Skeletal muscle tissue (tissue), 4 donors: ENCODE measurements around the gene ARMC6. TPM values are rescaled to one million over a fixed set of nuclear protein-coding genes. Genes with fewer than 3 reads are reported as not detected.

Experiments used
- H3K27ac ChIP-seq: one replicate; pipeline ENCODE4 v1.7.0; 2013; ENCODE audit warnings: mild to moderate bottlenecking, low read depth, low read length, inconsistent platforms
- H3K27me3 ChIP-seq, 3 donors: one replicate each; pipeline ENCODE4 v1.7.0; 2013; ENCODE audit warnings: low read length in 3 of 3; ENCODE audit not compliant: control insufficient read depth in 3 of 3, insufficient read depth in 3 of 3
- H3K36me3 ChIP-seq, 3 donors: one replicate each; pipeline ENCODE4 v1.7.0; 2013; ENCODE audit warnings: low read length in 3 of 3; ENCODE audit not compliant: control insufficient read depth in 3 of 3, insufficient read depth in 3 of 3
- H3K4me1 ChIP-seq, 3 donors: one replicate each; pipeline ENCODE4 v1.7.0; 2013; ENCODE audit warnings: low read length in 3 of 3, mild to moderate bottlenecking in 3 of 3; ENCODE audit not compliant: control insufficient read depth in 3 of 3, insufficient read depth in 3 of 3
- H3K4me3 ChIP-seq, 3 donors: one replicate each; pipeline ENCODE4 v1.7.0; 2013; ENCODE audit warnings: low read length in 3 of 3
- H3K9ac ChIP-seq, 3 donors: one replicate each; pipeline ENCODE4 v1.7.0; 2013; ENCODE audit warnings: low read length in 3 of 3, mild to moderate bottlenecking in 3 of 3, moderate library complexity in 2 of 3, low read depth in 1 of 3
- H3K9me3 ChIP-seq, 3 donors: one replicate each; pipeline ENCODE4 v1.7.0; 2013; ENCODE audit warnings: low read length in 3 of 3; ENCODE audit not compliant: control insufficient read depth in 3 of 3
- total RNA-seq: library from RNA; depleted of rRNA; stranded (reverse); fragments of >200 nt; gene quantifications from one replicate; pipeline ENCODE4 v1.2.3, GENCODE V29; 2014
- donor health status: Osteomylitis.

ARMC6 gene
- total RNA-seq, 1 donor from 2014 or later: 27.1 TPM

DNA sequence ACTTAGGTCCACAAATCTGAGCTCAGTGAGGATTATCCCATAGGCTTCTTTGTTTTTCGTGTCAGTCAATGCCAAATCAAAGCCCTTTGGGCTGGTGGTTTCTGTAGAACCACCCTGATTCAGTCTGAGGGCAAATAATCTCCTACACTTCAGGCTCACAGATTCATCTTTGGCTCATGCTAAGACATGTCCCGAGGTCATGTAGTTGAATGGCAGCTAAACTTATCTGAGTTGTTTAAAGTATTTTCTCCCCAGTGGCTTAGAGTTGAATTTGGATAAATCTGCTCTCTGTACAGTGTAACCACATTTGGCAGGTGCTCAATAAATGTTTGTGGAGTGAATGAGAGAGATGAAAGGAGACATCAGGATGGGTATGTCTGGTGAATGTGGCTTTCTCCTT lies 17.3 kb downstream of the ARMC6 start:
- no peak overlapping the region for H3K9ac ChIP-seq
- no peak overlapping the region for H3K4me3 ChIP-seq
- H3K27me3 ChIP-seq: no peaks in the 10 kb centered on the region
- no peaks in the 10 kb centered on the region for H3K9me3 ChIP-seq
- no peak overlapping the region for H3K27ac ChIP-seq
- H3K36me3 ChIP-seq: peaks cover 39 to 51% (median 40%) of the 10 kb centered on the region in 3 donors
- H3K4me1 ChIP-seq: peaks cover 0 to 3% (median 0%) of the 10 kb centered on the region in 3 donors

DNA sequence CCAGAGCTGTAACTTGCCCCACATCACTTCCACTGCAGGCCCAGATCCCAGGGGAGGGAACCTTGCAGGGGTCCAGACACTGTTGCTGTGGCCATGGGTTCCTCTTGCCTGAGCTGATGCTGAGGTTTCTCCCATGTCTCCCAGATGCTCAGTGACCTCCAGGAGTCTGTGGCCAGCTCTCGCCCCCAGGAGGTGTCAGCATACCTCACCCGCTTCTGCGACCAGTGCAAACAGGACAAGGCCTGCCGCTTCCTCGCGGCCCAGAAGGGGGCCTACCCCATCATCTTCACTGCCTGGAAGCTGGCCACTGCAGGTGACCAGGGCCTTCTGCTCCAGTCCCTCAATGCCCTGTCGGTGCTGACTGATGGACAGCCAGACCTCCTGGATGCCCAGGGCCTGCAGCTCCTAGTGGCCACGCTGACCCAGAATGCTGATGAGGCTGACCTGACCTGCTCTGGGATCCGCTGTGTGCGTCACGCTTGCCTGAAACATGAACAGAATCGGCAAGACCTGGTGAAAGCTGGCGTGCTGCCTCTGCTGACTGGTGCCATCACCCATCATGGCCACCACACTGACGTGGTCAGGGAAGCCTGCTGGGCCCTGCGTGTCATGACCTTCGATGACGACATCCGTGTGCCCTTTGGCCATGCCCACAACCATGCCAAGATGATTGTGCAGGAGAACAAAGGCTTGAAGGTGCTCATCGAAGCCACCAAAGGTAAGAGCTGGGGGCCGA lies 18.2 kb downstream of the ARMC6 start:
- Histone ChIP-seq H3K4me3 (no peak overlapping the region), H3K4me1 (peaks cover 0 to 3% (median 0%) of the 10 kb centered on the region in 3 donors), H3K9me3 (no peaks in the 10 kb centered on the region), H3K36me3 (peaks cover 42 to 51% (median 43%) of the 10 kb centered on the region in 3 donors), H3K9ac (no peak overlapping the region), H3K27ac (no peak overlapping the region), H3K27me3 (no peaks in the 10 kb centered on the region)

DNA sequence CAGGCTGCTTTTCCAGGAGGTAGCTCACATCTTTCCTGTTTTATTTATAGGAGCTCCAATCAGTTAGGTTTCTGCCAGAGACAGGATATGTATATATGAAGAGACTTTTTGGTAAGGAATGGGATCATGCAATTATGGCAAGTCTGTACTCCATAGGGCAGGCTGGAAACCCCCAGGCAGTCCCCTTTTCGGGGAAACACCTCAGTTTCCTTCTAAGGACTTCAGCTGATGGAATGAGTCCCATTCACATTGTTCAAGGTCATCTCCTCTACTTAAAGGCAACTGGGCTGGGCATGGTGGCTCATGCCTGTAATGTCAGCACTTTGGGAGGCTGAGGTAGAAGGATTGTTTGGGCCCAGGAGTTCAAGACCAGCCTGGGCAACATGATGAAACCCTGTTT lies 19.5 kb downstream of the ARMC6 start:
- Histone ChIP-seq H3K9me3 (no peaks in the 10 kb centered on the region), H3K27me3 (no peaks in the 10 kb centered on the region), H3K4me1 (peaks cover 0 to 3% (median 0%) of the 10 kb centered on the region in 3 donors), H3K9ac (no peak overlapping the region), H3K36me3 (peaks cover 44 to 61% (median 54%) of the 10 kb centered on the region in 3 donors), H3K27ac (no peak overlapping the region), H3K4me3 (no peak overlapping the region)

DNA sequence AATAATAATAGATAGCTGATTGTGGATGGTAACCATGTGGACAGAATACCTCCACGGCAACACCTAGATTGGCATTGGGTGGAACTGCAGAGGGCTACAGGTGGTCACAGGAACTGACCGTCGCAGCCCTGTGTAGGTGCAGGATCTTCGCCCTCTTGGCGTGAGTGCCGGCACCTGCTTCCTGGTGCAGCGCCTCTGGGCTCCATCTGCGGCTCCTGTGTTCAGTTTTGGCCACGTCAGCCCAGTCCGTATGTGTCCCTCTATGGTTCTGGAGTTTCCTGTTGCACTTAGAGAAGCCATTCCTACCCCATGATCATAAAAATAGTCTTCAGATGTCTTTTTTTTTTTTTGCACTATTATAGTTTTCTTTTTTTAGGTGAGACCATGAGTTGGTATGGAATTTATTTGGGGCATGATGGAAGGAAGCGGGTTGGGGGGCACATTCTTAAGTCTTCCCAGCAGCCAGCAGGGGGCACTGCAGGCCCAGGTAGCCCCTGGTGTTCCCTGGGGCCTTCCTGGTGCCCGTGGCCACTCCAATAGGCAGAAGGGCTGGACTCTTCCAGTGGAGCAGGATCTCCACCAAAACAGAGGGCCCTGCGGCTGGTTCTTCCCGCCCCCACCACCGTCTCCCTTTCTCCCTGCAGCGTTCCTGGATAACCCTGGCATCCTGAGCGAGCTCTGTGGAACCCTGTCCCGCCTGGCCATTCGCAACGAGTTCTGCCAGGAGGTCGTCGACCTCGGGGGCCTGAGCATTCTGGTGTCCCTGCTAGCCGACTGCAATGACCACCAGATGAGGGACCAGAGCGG lies 20.3 kb downstream of the ARMC6 start:
- Histone ChIP-seq H3K27me3 (no peaks in the 10 kb centered on the region), H3K27ac (no peak overlapping the region), H3K9me3 (no peaks in the 10 kb centered on the region), H3K4me3 (no peak overlapping the region), H3K9ac (peak overlapping the region in 1 of 3 donors; percentile 40), H3K4me1 (peaks cover under 1 to 4% (median under 1%) of the 10 kb centered on the region in 3 donors), H3K36me3 (peaks cover 44 to 61% (median 58%) of the 10 kb centered on the region in 3 donors)

DNA sequence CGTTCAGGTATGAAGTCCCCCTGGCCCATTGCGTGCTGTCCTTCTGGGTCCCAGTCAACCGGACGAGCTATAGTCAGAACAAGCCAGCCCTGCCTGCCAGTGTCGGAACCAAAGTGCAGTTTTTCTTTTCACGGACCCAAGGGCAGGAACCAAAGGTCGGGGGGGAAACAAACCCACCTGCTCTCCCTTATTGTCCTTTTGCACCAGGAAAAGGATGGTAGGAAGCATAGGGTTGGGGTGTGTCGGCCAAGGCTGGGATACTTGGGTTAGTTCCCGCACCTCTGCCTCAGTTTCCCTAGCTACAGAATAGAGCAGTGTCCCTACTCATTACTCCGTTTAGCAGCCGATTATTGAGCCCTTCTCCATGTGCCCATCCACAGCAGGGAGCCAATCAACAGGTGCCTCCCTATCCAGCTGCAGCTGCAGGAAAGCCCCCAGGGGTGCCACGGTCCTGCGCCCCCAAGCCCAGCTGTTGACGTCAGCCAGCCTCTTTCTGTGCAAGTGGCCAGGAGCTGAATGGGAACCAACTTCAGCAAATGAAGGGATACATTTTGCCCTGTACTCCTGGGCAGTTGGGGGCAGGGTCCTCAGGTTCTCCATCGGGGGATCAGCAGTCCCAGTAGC lies 21.0 kb downstream of the ARMC6 start:
- H3K36me3 ChIP-seq: peaks cover 44 to 58% (median 58%) of the 10 kb centered on the region in 3 donors

DNA sequence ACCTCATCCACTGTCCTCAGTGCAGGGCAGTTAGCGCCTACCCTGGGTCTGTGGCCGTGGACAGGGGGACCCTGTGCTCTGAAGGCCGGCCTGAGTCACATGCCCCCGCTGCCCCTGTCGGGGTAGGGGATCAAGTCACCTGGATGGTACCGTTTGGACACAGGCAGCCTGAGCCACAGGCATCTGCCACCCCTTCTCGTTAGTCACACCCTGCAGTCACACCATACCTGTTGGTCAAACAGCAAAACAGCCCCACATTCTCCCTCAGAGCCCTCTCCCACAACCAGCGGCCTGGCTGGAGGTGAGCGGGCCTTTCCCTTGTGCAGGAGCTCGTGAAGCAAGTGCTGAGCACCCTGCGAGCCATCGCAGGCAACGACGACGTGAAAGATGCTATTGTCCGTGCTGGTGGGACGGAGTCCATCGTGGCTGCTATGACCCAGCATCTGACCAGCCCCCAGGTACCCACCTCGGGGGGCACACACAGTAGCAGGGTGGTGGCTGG lies 21.6 kb downstream of the ARMC6 start:
- H3K27ac ChIP-seq: no peak overlapping the region
- peak overlapping the region in 1 of 3 donors; percentile 16 for H3K9ac ChIP-seq
- no peak overlapping the region for H3K4me3 ChIP-seq
- peaks cover 44 to 58% (median 56%) of the 10 kb centered on the region in 3 donors for H3K36me3 ChIP-seq
- no peaks in the 10 kb centered on the region for H3K9me3 ChIP-seq
- H3K4me1 ChIP-seq: peaks cover 13 to 17% (median 14%) of the 10 kb centered on the region in 3 donors
- H3K27me3 ChIP-seq: no peaks in the 10 kb centered on the region

More for the DNA sequence above, 21.0 kb downstream of the ARMC6 start:
- Histone ChIP-seq H3K9ac (peak overlapping the region in 1 of 3 donors; percentile 40), H3K27me3 (no peaks in the 10 kb centered on the region), H3K9me3 (no peaks in the 10 kb centered on the region), H3K4me1 (peaks cover 8 to 11% (median 8%) of the 10 kb centered on the region in 3 donors), H3K4me3 (no peak overlapping the region), H3K27ac (no peak overlapping the region)

DNA sequence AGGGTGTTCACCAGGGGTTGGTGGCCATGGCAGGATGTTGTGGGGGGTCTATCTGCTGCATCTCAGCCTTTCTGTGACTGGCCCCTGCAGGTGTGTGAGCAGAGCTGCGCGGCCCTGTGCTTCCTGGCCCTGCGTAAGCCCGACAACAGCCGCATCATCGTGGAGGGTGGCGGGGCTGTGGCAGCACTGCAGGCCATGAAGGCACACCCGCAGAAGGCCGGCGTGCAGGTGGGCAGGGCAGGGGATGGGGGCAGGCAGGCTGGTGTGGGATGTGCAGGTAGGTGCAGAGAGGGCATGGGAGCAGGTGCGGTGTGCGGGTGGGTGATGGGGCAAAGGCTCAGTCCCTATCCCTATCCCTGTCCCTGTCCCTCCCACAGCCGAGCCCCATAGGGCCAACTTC lies 22.3 kb downstream of the ARMC6 start:
- Histone ChIP-seq H3K4me3 (no peak overlapping the region), H3K4me1 (peaks cover 18 to 22% (median 18%) of the 10 kb centered on the region in 3 donors), H3K27me3 (no peaks in the 10 kb centered on the region), H3K9ac (no peak overlapping the region), H3K9me3 (no peaks in the 10 kb centered on the region), H3K27ac (no peak overlapping the region), H3K36me3 (peaks cover 44 to 55% (median 53%) of the 10 kb centered on the region in 3 donors)

DNA sequence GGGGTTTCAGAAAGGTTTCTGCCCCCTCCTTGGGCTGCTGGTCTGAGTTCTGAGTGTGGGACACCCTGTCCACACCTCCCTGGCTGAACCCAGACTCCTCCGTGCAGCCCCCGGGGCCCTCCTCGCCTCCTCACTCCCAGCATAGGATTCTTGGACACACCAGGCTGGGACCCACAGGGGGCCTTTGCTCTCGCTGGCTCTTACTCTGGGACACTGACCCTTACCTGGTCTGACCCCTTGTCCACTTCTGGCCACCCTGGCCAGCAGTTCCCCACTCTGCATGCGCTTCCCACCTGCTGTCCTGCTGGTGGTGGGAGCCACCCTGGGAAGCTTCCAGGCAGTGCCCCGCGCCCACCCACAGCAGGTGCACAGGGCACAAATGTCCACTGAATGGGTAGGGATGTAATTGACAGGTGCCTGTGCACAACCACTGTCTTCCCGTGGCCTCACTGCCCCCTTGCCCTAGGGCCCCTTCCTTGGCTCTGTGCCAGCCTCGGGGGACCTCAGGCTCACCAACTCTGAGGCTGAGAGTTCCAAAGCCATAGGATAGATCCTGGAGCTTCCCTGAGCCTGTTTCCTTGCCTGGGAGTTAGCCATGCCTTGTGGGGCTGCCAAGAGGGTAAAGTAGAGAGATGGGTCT lies 23.4 kb downstream of the ARMC6 start:
- H3K36me3 ChIP-seq: peaks cover 40 to 50% (median 44%) of the 10 kb centered on the region in 3 donors
- no peak overlapping the region for H3K27ac ChIP-seq
- no peaks in the 10 kb centered on the region for H3K9me3 ChIP-seq
- H3K4me3 ChIP-seq: no peak overlapping the region
- peaks cover 29 to 32% (median 29%) of the 10 kb centered on the region in 3 donors for H3K4me1 ChIP-seq
- H3K9ac ChIP-seq: no peak overlapping the region
- no peaks in the 10 kb centered on the region for H3K27me3 ChIP-seq

DNA sequence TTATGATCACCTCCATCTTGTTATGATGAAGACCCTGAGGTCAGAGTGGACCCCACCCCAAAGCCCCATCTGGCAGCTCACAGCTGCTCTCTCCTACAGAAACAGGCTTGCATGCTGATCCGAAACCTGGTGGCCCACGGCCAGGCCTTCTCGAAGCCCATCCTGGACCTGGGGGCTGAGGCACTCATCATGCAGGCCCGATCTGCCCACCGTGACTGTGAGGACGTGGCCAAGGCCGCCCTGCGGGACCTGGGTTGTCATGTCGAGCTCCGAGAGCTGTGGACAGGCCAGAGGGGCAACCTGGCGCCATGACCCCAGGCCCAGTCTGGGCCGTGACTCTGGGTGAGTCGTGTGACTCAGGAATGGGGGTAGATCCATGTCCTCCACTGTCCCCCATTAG lies 23.9 kb downstream of the ARMC6 start:
- H3K4me1 ChIP-seq: peaks cover 34 to 38% (median 34%) of the 10 kb centered on the region in 3 donors
- H3K9me3 ChIP-seq: no peaks in the 10 kb centered on the region
- no peak overlapping the region for H3K9ac ChIP-seq
- H3K4me3 ChIP-seq: no peak overlapping the region
- H3K27ac ChIP-seq: no peak overlapping the region
- H3K27me3 ChIP-seq: no peaks in the 10 kb centered on the region
- H3K36me3 ChIP-seq: peaks cover 34 to 44% (median 38%) of the 10 kb centered on the region in 3 donors
